Right atrium auricular region (tissue), 2 donors: Measurements from ENCODE around the gene ZNF48. TPM values are rescaled to one million over a fixed set of nuclear protein-coding genes. Genes with fewer than 3 reads are reported as not detected.

Experiments
- DNase-seq: peaks from one replicate; pipeline ENCODE4 v3.0.0-alpha.2; 2019; ENCODE audit warnings: low spot score
- H3K27ac ChIP-seq, 2 donors: fragments of 200-600 bp; sonication (generic); 1 replicate in 1 of 2; 2 replicates in 1 of 2; pipeline ENCODE4 v1.5.1; 2016 to 2019
- H3K27me3 ChIP-seq, 2 donors: fragments of 200-600 bp; sonication (generic); one replicate each; pipeline versions ENCODE4 v1.5.1 to v1.6.0; 2017 to 2019
- H3K36me3 ChIP-seq: fragments of 200-600 bp; sonication (generic); one replicate; pipeline ENCODE4 v1.5.1; 2016
- H3K4me1 ChIP-seq, 2 donors: fragments of 200-600 bp; sonication (generic); one replicate each; pipeline versions ENCODE4 v1.5.1 to v1.6.0; 2017 to 2019
- H3K4me3 ChIP-seq, 2 donors: fragments of 200-600 bp; sonication (generic); 1 replicate in 1 of 2; 2 replicates in 1 of 2; pipeline ENCODE4 v1.5.1; 2017 to 2019; ENCODE audit warnings: mild to moderate bottlenecking in 1 of 2, moderate library complexity in 1 of 2
- H3K9me3 ChIP-seq, 2 donors: fragments of 200-600 bp; sonication (generic); one replicate each; pipeline ENCODE4 v1.5.1; 2019
- CTCF ChIP-seq, 2 donors: fragments of 200-600 bp; sonication (generic); IDR thresholded peaks; one replicate each; pipeline ENCODE4 v1.5.1; 2019; ENCODE audit warnings: antibody characterized with exemption in 2 of 2
- total RNA-seq, 2 donors: library from RNA; depleted of rRNA; stranded (reverse); fragments of >200 nt; gene quantifications; one replicate each; pipeline ENCODE4 v1.1.0, GENCODE V29; 2016

ZNF48 gene
- total RNA-seq, 2 donors from 2014 or later = 5.7 to 10.7 TPM

GRCh38 chr16:30354423-30355143 lies 40.6 kb upstream of the ZNF48 start:
- Histone ChIP-seq H3K9me3 (no peaks in the 10 kb centered on the region), H3K4me3 (peak overlapping the region; percentile 86 to 89), H3K27ac (peak overlapping the region; percentile 92 to 96), H3K36me3 (peaks cover 58% of the 10 kb centered on the region), H3K27me3 (no peaks in the 10 kb centered on the region), H3K4me1 (peaks cover 4 to 53% of the 10 kb centered on the region in 2 donors)
- no peak for DNase-seq
- no peak for TF ChIP-seq CTCF (IDR thresholded peaks at IDR 0.05)

GRCh38 chr16:30355144-30355953 lies 39.9 kb upstream of the ZNF48 start, which contains the start of gene CD2BP2:
Gene CD2BP2, minus strand, starts transcription at chr16:30355308. Its CDS starts 627 bp downstream, at chr16:30354681.
- peaks cover 4 to 53% of the 10 kb centered on the region in 2 donors for H3K4me1 ChIP-seq
- DNase-seq = peak; percentile 98
- no peak for TF ChIP-seq CTCF (IDR thresholded peaks at IDR 0.05)
- H3K27me3 ChIP-seq = no peaks in the 10 kb centered on the region
- peaks cover 58% of the 10 kb centered on the region for H3K36me3 ChIP-seq
- H3K9me3 ChIP-seq = no peaks in the 10 kb centered on the region
- H3K27ac ChIP-seq = peak within 1 kb of the TSS; percentile 92 to 96
- H3K4me3 ChIP-seq = peak within 1 kb of the TSS; percentile 86 to 89

- Histone ChIP-seq H3K4me3 (peak overlapping the region; percentile 86 to 89), H3K4me1 (peaks cover 4 to 53% of the 10 kb centered on the region in 2 donors), H3K27ac (peak overlapping the region; percentile 92 to 96), H3K36me3 (peaks cover 52% of the 10 kb centered on the region), H3K27me3 (no peaks in the 10 kb centered on the region), H3K9me3 (no peaks in the 10 kb centered on the region)
- TF ChIP-seq CTCF (IDR thresholded peaks at IDR 0.05) = no peak
- DNase-seq = no peak
These were observed 39.3 kb upstream of the ZNF48 start for GRCh38 chr16:30355954-30356308.

GRCh38 chr16:30356401-30357084 lies 38.7 kb upstream of the ZNF48 start:
- H3K27ac ChIP-seq = peak overlapping the region; percentile 92 to 96
- TF ChIP-seq CTCF (IDR thresholded peaks at IDR 0.05) = no peak
- no peaks in the 10 kb centered on the region for H3K27me3 ChIP-seq
- peak overlapping the region in 1 of 2 donors; percentile 89 for H3K4me3 ChIP-seq
- no peak for DNase-seq
- H3K4me1 ChIP-seq = peaks cover 4 to 48% of the 10 kb centered on the region in 2 donors
- no peaks in the 10 kb centered on the region for H3K9me3 ChIP-seq
- H3K36me3 ChIP-seq = peaks cover 46% of the 10 kb centered on the region

- TF ChIP-seq CTCF (IDR thresholded peaks at IDR 0.05) = no peak
- peaks cover 4 to 42% of the 10 kb centered on the region in 2 donors for H3K4me1 ChIP-seq
- H3K27ac ChIP-seq = no peak overlapping the region
- H3K9me3 ChIP-seq = no peaks in the 10 kb centered on the region
- H3K36me3 ChIP-seq = peaks cover 45% of the 10 kb centered on the region
- no peak for DNase-seq
- no peaks in the 10 kb centered on the region for H3K27me3 ChIP-seq
- H3K4me3 ChIP-seq = no peak overlapping the region
These were observed 38.0 kb upstream of the ZNF48 start for GRCh38 chr16:30357085-30357714.
